SIG-M5 treated with dmso at 0.1 percent for 504 hours (cell line): Measurements from ENCODE around the gene ALAS1.

ENCODE experiments used
- DNase-seq: peaks from one replicate; lab custom pipeline; 2025; ENCODE audit not compliant: unreplicated experiment; lab: John Stamatoyannopoulos, UW

Gene ALAS1

DNA sequence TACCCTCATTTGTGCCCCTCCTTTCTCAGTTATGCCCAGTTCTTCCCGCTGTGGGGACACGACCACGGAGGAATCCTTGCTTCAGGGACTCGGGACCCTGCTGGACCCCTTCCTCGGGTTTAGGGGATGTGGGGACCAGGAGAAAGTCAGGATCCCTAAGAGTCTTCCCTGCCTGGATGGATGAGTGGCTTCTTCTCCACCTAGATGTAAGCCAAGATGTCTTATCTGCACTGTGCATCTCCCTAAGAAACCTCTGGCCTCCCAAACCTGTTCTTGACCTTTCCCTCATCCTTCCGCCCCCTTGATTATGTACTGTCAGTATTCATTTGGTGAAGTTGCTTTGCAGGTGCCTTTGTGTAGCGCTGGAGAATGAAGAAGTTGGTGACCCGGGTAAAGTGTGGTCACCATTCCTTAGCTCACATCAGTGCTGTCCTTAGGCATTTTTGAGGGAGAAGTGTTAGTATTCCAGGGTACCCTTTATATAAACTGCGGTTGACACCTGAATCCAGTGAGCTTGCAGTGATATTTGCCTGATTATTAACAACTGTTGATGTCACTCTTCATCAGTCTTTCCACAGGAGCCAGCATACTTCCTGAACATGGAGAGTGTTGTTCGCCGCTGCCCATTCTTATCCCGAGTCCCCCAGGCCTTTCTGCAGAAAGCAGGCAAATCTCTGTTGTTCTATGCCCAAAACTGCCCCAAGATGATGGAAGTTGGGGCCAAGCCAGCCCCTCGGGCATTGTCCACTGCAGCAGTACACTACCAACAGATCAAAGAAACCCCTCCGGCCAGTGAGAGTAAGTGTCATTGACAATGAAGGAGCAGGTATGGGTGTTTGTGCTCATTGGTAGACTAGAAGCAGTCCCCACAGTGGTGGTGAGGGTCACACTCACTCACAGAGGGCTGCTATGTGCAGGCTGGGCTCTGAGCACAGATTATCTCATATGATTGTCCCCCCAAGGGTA, 966 bp downstream of the ALAS1 start:
- peak; percentile 24 for DNase-seq

DNA sequence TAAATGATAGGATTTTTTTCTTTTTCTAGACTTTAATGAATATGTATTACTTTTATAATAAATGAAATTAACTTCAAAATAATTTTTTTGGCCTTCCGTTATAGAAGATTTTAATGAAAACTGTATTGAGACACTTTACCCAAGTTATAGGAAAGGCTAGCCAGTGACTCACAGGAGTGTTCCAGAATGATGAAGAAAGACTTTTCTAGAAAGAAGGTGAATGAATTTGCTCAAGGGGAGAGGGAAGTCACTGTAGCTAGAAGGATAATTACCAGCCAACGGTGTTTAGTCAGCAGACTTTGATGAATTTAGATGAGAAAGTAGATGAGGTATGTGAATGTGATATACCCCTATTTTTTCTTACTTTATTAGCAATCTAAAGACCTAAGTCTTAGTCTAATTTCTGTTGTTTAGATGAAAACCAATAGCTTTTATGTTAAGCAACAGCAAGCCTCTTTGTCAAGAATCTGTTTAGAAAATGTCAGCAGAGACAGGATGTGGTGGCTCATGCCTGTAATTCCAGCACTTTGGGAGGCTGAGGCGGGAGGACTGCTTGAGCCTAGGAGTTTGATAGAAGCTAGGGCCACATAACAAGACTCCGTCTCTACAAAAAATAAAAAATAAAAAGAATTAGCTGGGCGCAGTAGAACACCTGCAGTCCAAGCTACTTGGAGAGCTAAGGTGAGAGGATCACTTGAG, 3.2 kb downstream of the ALAS1 start:
- DNase-seq, result peak; percentile 79

DNA sequence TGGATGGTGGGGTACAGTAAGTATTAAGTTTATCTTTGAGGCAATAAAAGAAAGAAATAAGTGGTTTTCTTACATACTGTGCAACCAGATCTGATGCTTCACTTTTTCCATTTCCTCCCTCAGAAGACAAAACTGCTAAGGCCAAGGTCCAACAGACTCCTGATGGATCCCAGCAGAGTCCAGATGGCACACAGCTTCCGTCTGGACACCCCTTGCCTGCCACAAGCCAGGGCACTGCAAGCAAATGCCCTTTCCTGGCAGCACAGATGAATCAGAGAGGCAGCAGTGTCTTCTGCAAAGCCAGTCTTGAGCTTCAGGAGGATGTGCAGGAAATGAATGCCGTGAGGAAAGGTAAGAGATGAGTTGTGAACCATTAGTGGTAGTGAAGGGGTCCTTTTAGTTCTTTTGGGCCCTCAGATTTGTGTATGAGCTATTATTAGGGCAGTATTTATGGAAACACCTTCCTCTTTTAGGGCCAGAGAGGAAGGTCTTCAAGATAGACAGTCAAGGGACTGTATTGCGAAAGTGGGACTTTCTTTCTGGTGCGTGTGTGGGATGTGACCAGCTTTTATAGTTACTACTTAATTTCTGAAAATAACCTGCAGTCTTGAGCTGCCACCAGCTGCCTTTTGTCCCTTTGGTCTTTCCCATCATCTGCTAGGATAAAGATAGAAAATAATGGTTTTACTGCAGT, 4.6 kb downstream of the ALAS1 start:
- DNase-seq, result peak; percentile 94

DNA sequence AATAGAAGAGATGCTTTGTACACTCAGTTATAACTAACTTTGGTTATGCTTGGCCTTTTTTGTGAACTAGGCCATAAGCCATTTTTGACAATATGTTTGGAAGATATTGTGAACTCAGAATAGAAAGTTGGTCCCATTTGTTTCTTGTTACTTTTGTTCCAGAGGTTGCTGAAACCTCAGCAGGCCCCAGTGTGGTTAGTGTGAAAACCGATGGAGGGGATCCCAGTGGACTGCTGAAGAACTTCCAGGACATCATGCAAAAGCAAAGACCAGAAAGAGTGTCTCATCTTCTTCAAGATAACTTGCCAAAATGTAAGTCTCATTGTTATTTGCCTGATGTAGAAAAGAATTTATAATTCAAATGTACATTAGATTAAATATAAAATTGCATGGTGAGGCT, 5.7 kb downstream of the ALAS1 start:
- no peak for DNase-seq

DNA sequence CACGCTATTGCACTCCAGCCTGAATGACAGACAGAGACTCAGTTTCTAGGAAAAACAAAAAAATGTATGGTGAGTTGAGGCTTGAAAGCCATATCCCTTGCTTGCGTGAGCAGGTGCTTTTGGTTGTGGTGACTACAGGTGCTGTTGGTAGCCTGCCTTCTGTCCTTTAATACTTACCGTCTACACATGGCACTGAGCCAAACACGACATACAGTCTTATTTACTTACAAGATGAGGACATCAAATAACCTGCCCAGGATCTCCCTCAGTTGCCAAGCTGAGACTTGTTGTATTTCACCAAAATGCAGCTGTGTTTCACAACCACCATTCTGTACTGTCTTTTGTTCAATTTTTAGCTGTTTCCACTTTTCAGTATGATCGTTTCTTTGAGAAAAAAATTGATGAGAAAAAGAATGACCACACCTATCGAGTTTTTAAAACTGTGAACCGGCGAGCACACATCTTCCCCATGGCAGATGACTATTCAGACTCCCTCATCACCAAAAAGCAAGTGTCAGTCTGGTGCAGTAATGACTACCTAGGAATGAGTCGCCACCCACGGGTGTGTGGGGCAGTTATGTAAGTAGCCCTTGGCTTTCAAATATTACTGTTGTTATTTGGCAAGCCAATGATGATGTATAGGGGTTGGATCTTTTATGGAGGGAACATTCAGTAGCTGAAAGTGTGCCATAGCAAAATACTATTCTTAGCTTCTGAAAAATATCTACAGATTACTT, 6.5 kb downstream of the ALAS1 start:
- peak; percentile 50 for DNase-seq

DNA sequence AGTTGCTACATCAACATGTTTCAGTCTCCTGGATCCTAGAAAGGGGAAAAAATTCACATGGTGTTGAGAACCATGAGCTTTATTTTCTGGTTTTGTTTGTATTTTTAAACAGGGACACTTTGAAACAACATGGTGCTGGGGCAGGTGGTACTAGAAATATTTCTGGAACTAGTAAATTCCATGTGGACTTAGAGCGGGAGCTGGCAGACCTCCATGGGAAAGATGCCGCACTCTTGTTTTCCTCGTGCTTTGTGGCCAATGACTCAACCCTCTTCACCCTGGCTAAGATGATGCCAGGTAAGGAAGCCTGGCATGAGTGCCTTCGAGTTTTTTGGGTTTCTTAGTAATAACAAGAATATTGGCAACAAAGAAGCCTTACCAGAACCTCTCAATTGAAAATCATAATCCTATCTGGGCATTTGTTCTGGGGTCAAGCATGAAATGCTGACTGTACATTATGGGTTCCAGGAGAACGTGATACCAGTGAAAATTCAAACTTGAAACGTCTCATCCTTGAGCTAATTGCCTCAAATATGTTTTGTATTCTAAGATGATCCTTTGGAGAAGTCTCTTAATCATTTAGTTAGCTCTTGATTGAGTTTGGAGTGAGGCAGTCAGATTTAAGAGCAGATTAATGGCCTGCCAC, 7.9 kb downstream of the ALAS1 start:
- no peak for DNase-seq

DNA sequence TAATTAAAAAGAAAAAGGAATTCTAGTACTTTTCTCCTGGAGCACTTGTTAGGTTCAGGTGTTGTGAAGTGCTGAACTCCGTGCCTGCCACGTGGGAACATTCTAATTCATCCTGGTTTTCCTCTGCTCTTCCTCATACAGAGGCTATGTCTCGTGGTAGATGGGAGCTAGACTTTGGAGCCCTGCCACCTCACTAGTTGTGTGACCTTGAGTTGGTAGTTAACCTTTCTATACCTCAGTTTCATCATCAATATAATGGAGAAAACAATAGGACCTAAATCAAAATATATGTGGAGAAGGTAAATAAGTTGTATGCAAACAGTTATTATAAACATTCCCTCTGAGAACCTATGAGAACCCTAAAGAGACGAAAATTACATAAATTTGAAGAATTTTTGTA, 10.6 kb downstream of the ALAS1 start:
- no peak for DNase-seq

DNA sequence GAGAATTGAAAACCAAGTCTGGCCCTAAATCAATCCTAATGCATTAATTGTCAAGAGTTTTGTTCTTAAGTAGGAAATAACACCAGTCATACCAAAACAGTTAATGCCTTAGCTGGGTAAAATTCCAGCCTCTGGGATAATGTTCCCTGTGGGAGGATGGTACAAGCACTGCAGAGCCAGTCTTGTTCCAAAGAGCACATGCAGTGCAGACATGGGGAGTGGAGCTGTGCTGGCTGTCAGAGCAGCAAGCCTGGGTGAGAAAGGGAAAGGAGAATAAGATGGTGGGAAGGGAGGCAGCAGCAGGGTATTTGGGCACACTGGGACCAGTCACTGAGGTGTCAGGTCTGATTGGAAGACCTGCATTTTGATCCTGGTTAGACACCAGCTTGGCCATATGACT, 12.1 kb downstream of the ALAS1 start:
- DNase-seq, result no peak

DNA sequence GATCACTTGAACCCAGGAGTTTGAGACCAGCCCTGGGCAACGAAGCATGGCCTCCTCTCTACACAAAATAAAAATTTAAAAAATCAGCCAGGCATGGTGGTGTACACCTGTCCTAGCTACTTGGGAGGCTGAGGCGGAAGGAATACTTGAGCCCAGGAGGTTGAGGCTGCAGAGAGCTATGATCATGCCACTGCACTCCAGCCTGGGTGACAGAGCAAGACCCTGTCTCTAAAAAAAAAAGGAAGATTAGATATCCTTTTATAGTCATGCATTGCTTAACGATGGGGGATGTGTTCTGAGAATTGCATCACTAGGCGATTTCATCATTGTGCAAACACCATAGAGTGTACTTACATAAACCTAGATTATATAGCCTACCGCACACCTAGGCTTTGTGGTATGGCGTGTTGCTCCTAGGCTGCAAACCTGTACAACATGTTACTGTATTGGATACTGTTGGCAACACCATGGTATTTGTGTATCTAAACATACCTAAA, 12.6 kb downstream of the ALAS1 start:
- DNase-seq, result peak; percentile 95

DNA sequence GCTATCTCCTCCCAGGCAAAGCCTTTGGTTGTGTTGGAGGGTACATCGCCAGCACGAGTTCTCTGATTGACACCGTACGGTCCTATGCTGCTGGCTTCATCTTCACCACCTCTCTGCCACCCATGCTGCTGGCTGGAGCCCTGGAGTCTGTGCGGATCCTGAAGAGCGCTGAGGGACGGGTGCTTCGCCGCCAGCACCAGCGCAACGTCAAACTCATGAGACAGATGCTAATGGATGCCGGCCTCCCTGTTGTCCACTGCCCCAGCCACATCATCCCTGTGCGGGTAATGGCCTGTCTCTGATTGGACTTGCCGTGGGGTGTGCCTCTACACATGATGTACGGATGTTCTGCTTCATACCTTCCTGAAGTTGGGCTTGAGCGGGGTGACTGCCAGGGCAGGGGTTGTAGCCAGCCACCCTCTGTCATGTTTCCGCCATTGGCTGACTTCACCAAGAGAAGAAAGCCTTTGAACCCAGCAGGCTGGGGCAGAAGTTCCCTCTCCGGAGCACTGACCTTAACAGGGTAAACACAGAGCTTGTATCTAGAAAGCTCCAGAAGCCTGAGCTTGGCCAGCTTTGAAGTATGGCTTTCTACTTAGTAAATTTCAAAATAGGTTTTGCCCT, 13.4 kb downstream of the ALAS1 start:
- DNase-seq, result no peak

DNA sequence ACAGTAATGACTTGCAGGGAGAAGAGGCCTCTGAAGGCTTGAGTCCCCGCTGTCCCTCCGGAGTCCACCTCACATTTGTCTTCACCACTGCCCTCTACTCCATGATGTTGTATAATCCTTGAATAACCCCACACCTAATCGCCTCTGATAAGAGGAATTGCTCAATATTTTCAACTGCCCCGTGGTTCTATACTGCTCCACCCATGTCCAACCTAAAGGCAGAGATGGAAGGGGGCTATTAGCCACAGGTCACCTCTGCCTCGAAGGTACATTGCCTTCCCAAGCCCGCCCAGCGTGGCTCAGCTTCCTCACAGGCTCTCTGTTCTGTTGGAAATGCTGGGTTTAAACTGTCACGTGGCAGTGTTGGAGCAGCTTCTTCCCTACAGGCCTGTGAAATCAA, 15.0 kb downstream of the ALAS1 start:
- no peak for DNase-seq

DNA sequence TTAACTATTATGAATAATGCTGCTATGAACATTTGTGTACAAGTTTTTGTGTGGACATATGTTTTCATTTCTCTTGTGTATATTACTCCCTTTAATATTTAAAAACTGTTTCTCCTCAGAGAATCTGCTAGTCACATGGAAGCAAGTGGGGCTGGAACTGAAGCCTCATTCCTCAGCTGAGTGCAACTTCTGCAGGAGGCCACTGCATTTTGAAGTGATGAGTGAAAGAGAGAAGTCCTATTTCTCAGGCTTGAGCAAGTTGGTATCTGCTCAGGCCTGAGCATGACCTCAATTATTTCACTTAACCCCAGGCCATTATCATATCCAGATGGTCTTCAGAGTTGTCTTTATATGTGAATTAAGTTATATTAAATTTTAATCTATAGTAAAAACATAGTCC, 15.9 kb downstream of the ALAS1 start:
- DNase-seq, result no peak

DNA sequence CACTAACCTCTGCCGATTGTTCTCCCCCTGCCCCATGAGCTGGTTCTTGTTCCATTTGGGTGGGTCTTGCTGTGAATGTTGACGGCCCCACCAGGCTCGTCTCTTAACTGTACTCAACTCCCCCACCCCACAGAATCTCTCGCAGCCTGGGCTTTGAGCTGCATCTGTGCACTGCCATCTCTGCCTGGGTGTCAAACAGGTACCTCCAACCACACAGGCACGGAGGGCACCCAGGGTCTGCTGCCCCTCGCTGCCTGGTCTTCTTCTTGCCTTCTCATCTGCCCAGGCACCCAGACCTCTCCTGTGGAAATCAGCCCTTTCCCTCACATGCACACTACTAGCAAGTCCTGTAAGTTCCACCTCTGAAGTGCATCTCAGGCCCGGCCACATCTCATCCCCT, 17.4 kb downstream of the ALAS1 start:
- DNase-seq, result no peak

DNA sequence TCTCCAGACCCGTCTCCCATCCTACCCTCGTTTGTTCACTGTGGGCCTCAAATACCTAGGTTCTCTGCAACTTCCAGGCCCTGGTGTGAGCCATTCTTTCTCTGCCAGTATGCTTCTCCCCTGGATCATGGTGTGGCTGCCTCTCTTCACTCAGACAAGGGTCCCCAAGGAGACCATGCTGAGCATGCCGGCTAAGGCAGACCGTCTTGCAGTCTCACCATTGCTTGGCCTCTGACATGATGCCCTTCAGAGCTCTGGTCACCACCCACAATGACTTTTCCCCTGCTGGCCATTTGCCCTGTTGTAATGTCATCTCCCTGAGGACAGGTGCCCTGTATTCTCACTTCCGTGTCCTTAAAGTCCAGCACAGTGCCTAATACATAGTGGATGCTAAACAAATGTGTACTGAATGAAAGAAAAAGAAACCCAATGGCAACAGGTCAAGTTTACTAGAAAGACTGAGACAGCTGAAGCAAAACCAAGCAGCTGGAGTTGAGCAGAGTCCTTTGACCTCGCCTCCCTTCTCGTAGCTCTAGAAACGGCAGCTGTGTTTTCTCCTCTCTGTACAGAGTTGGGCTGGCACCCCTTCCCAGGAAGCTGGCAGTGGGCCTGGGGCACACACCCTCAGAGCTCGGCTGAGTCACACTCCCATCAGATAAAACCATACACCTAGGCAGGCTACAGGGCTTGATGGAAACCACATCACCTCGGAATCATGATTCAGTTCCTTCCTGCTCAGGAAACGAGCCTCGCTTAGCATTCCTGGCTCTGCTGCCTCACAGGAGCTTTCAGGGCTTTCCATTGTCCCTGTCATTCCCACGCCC, 18.8 kb downstream of the ALAS1 start:
- no peak for DNase-seq

DNA sequence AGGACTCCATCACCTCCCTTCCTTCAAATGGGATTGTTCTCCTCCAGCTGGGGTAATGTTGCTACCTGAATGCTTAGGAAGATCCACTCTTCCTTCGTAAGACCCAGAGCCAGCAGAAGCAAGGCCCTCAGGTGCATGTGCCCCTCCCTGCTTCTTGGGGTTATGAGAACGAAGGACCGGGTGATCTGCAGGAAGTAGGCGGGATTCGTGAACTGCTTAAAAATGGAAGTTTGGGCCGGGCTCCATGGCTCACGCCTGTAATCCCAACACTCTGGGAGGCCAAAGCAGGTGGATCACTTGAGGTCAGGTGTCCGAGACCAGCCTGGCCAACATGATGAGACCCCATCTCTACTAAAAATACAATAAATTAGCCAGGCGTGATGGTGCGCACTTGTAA, 19.4 kb downstream of the ALAS1 start:
- no peak for DNase-seq

DNA sequence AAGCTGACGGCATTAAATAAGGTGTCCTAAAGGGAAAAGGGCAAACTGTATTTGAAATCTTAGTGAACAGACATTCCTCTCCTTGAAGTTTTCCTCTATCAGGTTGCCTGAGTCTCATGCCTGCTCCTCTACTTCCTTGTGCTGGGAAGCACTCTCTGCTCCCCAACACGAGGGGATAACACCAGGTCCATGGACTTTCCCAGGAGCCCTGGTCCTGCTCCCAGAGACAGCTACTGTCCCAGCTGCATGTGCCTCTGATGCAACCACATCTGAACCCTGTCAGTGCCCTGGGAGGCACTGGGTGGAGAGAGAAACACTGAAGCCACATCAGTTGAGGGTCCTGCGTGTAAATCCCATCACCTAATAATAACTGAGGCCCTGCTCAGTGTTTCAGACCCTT, 20.1 kb downstream of the ALAS1 start:
- no peak for DNase-seq

DNA sequence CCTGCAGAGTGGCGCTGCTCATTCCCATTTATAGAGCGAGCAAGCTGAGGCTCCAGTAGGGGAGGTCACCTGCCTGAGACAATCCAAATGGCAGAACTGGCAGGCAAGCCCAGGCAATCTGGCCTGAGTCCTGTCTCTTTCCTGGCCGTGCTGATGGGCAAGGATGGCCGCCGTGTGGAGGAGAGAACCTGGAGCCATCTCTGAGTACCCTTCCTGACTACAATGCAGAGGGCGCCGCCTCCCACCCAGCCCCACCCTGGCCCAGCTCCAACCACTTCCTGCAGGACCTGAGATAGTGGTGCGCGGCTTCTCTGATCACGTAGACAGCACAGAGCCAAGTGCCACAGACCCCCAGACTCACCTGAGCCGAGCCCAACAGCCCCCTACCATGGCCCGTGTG, 20.5 kb downstream of the ALAS1 start:
- DNase-seq, result no peak

DNA sequence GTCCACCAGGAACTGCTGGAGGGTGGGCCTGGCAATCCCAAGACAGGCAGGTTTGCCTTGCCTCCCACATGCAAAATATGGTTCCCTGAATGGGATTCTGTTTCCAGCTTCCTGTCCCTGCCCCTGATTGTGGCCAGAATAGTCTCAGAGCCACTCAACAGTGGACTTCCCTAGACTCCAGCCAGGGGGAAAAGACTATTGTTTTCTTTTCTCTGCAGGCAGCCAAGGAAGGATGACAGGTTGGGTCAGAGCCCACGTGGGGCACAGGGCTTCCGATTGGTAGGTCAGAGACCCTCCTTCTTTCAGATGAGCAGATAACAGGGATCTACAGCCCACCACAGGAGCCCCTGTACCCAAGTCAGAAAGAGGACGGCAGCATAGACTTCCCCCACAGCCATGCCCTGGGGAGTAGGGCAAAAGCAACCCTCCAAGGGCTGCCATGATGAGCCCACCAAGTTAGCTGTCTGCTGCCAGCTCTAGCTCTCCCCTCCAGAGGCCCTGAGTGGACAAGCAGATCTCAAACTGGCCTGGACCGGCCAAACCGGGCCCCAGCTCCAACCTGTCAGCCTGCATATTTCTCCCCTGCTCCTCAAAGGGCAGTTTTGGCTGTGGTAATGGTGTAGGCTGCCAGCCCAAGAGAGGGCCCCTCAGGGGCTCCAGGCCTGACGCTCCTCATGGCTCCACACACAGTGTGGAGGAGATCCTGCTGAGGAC, 21.1 kb downstream of the ALAS1 start:
- no peak for DNase-seq
